ENCODE measurements around the gene DEFB112. TPM values are rescaled to one million over a fixed set of nuclear protein-coding genes. Genes with fewer than 3 reads are reported as not detected.
A peak's percentile ranks its signal among the peaks of the same experiment; 100 is the strongest.

The DEFB112 gene
- total RNA-seq, 1 experiment from 2014 or later: not detected

DNA sequence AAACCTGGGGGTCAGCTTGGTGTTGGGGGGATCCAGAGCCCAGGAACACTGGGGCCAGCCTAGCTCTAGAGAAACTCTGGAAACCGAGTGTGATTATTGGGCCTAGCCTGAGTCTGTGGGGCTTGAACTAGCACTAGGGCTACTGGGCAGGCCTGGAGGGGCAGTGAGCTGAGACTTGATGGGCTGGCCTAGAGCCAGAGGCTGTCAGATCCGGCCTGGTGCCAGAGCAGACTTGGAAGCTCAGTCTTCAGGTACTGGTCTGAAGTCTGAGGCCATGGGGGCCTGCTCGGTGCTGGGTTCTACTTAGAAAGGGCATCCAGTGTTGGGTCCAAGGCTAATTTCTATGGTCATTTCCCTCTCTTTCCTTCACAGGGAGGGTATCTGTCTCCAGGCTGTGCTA lies 2.7 kb downstream of the DEFB112 start:
- no TSS peak for BruUV-seq (replicated peaks)
- in situ Hi-C loops (cut with HindIII; ENCODE audit: low pct_unique_long_range_greater_than_20kb, low sequenced_read_pairs) (no loop called here), intact Hi-C loops (cut with micrococcal nuclease; ENCODE audit: unreplicated experiment) (no loop called here)
- ATAC-seq (no peak), DNase-seq (ENCODE audit: low read depth, low spot score) (no peak)
- Histone ChIP-seq H3K27ac (ENCODE audit: low read length) (no peak overlapping the region), H3K36me3 (ENCODE audit: control insufficient read depth, insufficient read depth, low read length) (no peaks in the 10 kb centered on the region), H3K9me3 (ENCODE audit: control insufficient read depth, insufficient read depth, low read depth, low read length) (no peaks in the 10 kb centered on the region), H3K4me3 (ENCODE audit: low read depth in 2 of 2, low read length in 2 of 2) (no peak overlapping the region), H3K4me1 (ENCODE audit: control insufficient read depth, insufficient read depth, low read length) (no peaks in the 10 kb centered on the region), H3K27me3 (ENCODE audit: control insufficient read depth, insufficient read depth, low read length) (no peaks in the 10 kb centered on the region)
- ChIA-PET POLR2A (no interaction called here), CTCF (no interaction called here)
- TF ChIP-seq TCF7L2 (IDR thresholded peaks at IDR 0.05; ENCODE audit: low read depth, low read length) (no peak), SIN3A (IDR thresholded peaks at IDR 0.05; ENCODE audit: borderline replicate concordance, insufficient read depth, low read depth, low read length) (no peak), POLR2AphosphoS5 (IDR thresholded peaks at IDR 0.05; ENCODE audit: low read depth, low read length) (no peak)
- TF ChIP-seq, protein P1, sequence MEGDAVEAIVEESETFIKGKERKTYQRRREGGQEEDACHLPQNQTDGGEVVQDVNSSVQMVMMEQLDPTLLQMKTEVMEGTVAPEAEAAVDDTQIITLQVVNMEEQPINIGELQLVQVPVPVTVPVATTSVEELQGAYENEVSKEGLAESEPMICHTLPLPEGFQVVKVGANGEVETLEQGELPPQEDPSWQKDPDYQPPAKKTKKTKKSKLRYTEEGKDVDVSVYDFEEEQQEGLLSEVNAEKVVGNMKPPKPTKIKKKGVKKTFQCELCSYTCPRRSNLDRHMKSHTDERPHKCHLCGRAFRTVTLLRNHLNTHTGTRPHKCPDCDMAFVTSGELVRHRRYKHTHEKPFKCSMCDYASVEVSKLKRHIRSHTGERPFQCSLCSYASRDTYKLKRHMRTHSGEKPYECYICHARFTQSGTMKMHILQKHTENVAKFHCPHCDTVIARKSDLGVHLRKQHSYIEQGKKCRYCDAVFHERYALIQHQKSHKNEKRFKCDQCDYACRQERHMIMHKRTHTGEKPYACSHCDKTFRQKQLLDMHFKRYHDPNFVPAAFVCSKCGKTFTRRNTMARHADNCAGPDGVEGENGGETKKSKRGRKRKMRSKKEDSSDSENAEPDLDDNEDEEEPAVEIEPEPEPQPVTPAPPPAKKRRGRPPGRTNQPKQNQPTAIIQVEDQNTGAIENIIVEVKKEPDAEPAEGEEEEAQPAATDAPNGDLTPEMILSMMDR (IDR thresholded peaks at IDR 0.05): no peak
- TF ChIP-seq, protein P2, sequence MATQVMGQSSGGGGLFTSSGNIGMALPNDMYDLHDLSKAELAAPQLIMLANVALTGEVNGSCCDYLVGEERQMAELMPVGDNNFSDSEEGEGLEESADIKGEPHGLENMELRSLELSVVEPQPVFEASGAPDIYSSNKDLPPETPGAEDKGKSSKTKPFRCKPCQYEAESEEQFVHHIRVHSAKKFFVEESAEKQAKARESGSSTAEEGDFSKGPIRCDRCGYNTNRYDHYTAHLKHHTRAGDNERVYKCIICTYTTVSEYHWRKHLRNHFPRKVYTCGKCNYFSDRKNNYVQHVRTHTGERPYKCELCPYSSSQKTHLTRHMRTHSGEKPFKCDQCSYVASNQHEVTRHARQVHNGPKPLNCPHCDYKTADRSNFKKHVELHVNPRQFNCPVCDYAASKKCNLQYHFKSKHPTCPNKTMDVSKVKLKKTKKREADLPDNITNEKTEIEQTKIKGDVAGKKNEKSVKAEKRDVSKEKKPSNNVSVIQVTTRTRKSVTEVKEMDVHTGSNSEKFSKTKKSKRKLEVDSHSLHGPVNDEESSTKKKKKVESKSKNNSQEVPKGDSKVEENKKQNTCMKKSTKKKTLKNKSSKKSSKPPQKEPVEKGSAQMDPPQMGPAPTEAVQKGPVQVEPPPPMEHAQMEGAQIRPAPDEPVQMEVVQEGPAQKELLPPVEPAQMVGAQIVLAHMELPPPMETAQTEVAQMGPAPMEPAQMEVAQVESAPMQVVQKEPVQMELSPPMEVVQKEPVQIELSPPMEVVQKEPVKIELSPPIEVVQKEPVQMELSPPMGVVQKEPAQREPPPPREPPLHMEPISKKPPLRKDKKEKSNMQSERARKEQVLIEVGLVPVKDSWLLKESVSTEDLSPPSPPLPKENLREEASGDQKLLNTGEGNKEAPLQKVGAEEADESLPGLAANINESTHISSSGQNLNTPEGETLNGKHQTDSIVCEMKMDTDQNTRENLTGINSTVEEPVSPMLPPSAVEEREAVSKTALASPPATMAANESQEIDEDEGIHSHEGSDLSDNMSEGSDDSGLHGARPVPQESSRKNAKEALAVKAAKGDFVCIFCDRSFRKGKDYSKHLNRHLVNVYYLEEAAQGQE (IDR thresholded peaks at IDR 0.05; ENCODE audit: insufficient read depth in 1 of 2, low read depth in 2 of 2, low read length in 1 of 2): no peak

DNA sequence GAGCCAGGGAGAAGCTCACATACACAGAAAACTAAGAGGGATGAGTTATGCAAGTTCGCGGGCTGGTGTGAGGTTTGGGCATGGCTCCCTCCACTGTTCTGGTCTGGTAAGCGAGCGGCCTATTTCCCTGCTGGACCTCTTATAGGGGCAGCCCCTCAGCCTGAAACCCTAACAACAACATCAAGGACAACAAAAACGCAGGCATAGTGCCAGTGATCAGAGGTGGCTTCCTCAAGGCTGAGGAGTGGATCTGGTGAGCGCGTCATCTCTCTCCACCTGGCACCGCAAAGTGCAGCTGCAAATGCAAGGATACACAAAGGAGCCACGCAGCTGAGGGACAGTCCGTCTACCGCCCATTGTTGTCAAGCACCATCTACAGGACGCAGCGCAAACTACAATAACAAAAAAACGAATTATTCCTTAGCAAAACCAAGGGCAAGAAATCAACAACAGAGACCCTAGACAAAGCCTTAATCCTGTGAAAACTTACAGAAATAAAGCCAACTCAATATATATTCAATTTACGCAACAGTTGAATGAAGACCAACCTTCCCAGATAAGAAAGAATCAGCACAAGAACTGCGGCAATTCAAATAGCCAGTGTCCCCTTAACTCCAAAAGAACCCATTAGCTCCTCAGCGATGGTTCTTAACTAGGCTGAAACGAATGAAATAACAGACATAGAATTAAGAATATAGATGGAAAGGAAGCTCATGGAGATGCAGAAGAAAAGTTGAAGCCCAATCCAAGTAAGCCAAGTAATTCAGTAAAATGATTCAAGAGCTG lies 18.8 kb downstream of the DEFB112 start:
- intact Hi-C loops (cut with micrococcal nuclease; ENCODE audit: unreplicated experiment) (no loop called here), in situ Hi-C loops (cut with HindIII; ENCODE audit: low pct_unique_long_range_greater_than_20kb, low sequenced_read_pairs) (no loop called here)
- H3K27ac ChIP-seq (ENCODE audit: low read length): no peak overlapping the region
- no TSS peak for BruUV-seq (replicated peaks)
- H3K36me3 ChIP-seq (ENCODE audit: control insufficient read depth, insufficient read depth, low read length): no peaks in the 10 kb centered on the region
- no peak for DNase-seq (ENCODE audit: low read depth, low spot score)
- H3K27me3 ChIP-seq (ENCODE audit: control insufficient read depth, insufficient read depth, low read length): no peaks in the 10 kb centered on the region
- H3K4me1 ChIP-seq (ENCODE audit: control insufficient read depth, insufficient read depth, low read length): no peaks in the 10 kb centered on the region
- ChIA-PET CTCF (interaction anchor here (0.6 kb wide), 1 partner anchor 498 kb away, joined by 10 read pairs; no protein-coding TSS in a partner anchor), POLR2A (no interaction called here)
- ATAC-seq: peak; percentile 75; the same call in 1 of the 2 replicates
- TF ChIP-seq, protein P2 (IDR thresholded peaks at IDR 0.05; ENCODE audit: insufficient read depth in 1 of 2, low read depth in 2 of 2, low read length in 1 of 2): no peak
- TF ChIP-seq, protein P1 (IDR thresholded peaks at IDR 0.05): peak; percentile 66
- H3K9me3 ChIP-seq (ENCODE audit: control insufficient read depth, insufficient read depth, low read depth, low read length): no peaks in the 10 kb centered on the region
- H3K4me3 ChIP-seq (ENCODE audit: low read depth in 2 of 2, low read length in 2 of 2): peak overlapping the region in 1 of 2 experiments; percentile 25; a peak in 1 of 4 replicates
